Activated CD4-positive, alpha-beta memory T cell treated with anti-CD3 and anti-CD28 coated beads for 36 hours (primary cell): ENCODE measurements around the gene GPR156. TPM values are rescaled to one million over a fixed set of nuclear protein-coding genes. Genes with fewer than 3 reads are reported as not detected.
"Not testable (repeated sequence)": the region's sequence is repeated elsewhere in the genome, so short reads cannot be mapped to it uniquely, and the experiment has no call there.

ENCODE experiments used
- CTCF ChIA-PET: fragments of 350-600 bp; sonication (Branson Sonifier 250); formaldehyde crosslinking; loops from one replicate; lab custom pipeline; 2021; ENCODE audit warnings: antibody characterized with exemption, inconsistent platforms; lab: Charles Lee
- POLR2A ChIA-PET: fragments of 350-600 bp; sonication (Branson Sonifier 250); formaldehyde crosslinking; loops from one replicate; lab custom pipeline; 2021; ENCODE audit warnings: antibody characterized with exemption; lab: Charles Lee
- DNase-seq: peaks from one replicate; pipeline ENCODE4 v3.0.0-alpha.2; 2020
- H3K27ac Mint-ChIP-seq: one replicate; pipeline ENCODE4 v1.8.0; 2021; ENCODE audit warnings: mixed read lengths
- H3K27me3 Mint-ChIP-seq: one replicate; pipeline ENCODE4 v1.8.0; 2021; ENCODE audit warnings: mixed read lengths
- H3K36me3 Mint-ChIP-seq: one replicate; pipeline ENCODE4 v1.8.0; 2021; ENCODE audit warnings: mixed read lengths
- H3K4me1 Mint-ChIP-seq: one replicate; pipeline ENCODE4 v1.8.0; 2021; ENCODE audit warnings: low read depth, mixed read lengths
- H3K4me3 Mint-ChIP-seq: one replicate; pipeline ENCODE4 v1.8.0; 2021; ENCODE audit warnings: mild to moderate bottlenecking, mixed read lengths
- H3K9me3 Mint-ChIP-seq: one replicate; pipeline ENCODE4 v1.8.0; 2021; ENCODE audit warnings: mixed read lengths
- intact Hi-C: fragments of 100-400 bp; cut with micrococcal nuclease; formaldehyde crosslinking; loops from one replicate; pipeline ENCODE4 v1.15.1; 2023
- total RNA-seq, 2 experiments: library from RNA; stranded (reverse); gene quantifications; one replicate each; pipeline ENCODE4 v1.2.3, GENCODE V29; 2021

Gene GPR156
- total RNA-seq, 2 experiments from 2014 or later, result not detected

GRCh38 chr3:120299403-120299802 is 14.4 kb upstream of the GPR156 start:
- intact Hi-C loops, result no loop called here
- no peaks in the 10 kb centered on the region for H3K4me1 Mint-ChIP-seq
- H3K4me3 Mint-ChIP-seq, result no peak overlapping the region
- H3K36me3 Mint-ChIP-seq, result peaks cover under 1% of the 10 kb centered on the region
- CTCF ChIA-PET, result no interaction called here
- no peak for DNase-seq
- POLR2A ChIA-PET, result no interaction called here
- H3K27me3 Mint-ChIP-seq, result peaks cover 3% of the 10 kb centered on the region
- no peak overlapping the region for H3K27ac Mint-ChIP-seq
- peaks cover 2% of the 10 kb centered on the region for H3K9me3 Mint-ChIP-seq

GRCh38 chr3:120298996-120299395 is 14.0 kb upstream of the GPR156 start:
- H3K4me1 Mint-ChIP-seq, result no peaks in the 10 kb centered on the region
- no peaks in the 10 kb centered on the region for H3K36me3 Mint-ChIP-seq
- H3K4me3 Mint-ChIP-seq, result no peak overlapping the region
- H3K9me3 Mint-ChIP-seq, result peaks cover 4% of the 10 kb centered on the region
- H3K27me3 Mint-ChIP-seq, result peaks cover 3% of the 10 kb centered on the region
- no peak for DNase-seq
- POLR2A ChIA-PET, result no interaction called here
- CTCF ChIA-PET, result no interaction called here
- intact Hi-C loops, result no loop called here
- no peak overlapping the region for H3K27ac Mint-ChIP-seq

GRCh38 chr3:120291552-120291951 is 6.5 kb upstream of the GPR156 start:
- H3K4me1 Mint-ChIP-seq, H3K36me3 Mint-ChIP-seq, H3K4me3 Mint-ChIP-seq, DNase-seq, intact Hi-C loops, H3K27ac Mint-ChIP-seq, POLR2A ChIA-PET: not testable (repeated sequence)
- Mint-ChIP-seq H3K9me3 (peaks cover 20% of the 10 kb centered on the region), H3K27me3 (peaks cover 17% of the 10 kb centered on the region)
- CTCF ChIA-PET, result interaction anchor here (0.6 kb wide), 1 partner anchor 373 kb away, joined by 3 read pairs; no protein-coding TSS in a partner anchor

GRCh38 chr3:120289636-120290035 is 4.6 kb upstream of the GPR156 start:
- CTCF ChIA-PET, result no interaction called here
- Mint-ChIP-seq H3K9me3 (peaks cover 20% of the 10 kb centered on the region), H3K4me1 (peaks cover 2% of the 10 kb centered on the region), H3K36me3 (peaks cover 5% of the 10 kb centered on the region), H3K27ac (no peak overlapping the region), H3K4me3 (no peak overlapping the region), H3K27me3 (peaks cover 28% of the 10 kb centered on the region)
- POLR2A ChIA-PET, result no interaction called here
- no peak for DNase-seq
- intact Hi-C loops, result no loop called here

- POLR2A ChIA-PET, result no interaction called here
- DNase-seq, result no peak
- Mint-ChIP-seq H3K27ac (no peak overlapping the region), H3K4me3 (no peak overlapping the region), H3K9me3 (no peaks in the 10 kb centered on the region), H3K27me3 (peaks cover 41% of the 10 kb centered on the region), H3K4me1 (peaks cover 3% of the 10 kb centered on the region), H3K36me3 (peaks cover 2% of the 10 kb centered on the region)
- CTCF ChIA-PET, result no interaction called here
- intact Hi-C loops, result no loop called here
Observed at GRCh38 chr3:120286465-120286864, 1.4 kb upstream of the GPR156 start.

GRCh38 chr3:120285508-120285841 is 453 bp upstream of the GPR156 start:
- Mint-ChIP-seq H3K4me3 (no peak overlapping the region), H3K27ac (no peak overlapping the region), H3K36me3 (no peaks in the 10 kb centered on the region), H3K4me1 (peaks cover 3% of the 10 kb centered on the region), H3K9me3 (no peaks in the 10 kb centered on the region), H3K27me3 (peaks cover 41% of the 10 kb centered on the region)
- intact Hi-C loops, result no loop called here
- ChIA-PET CTCF (interaction anchor here (1.0 kb wide), 1 partner anchor 132 kb away, joined by 5 read pairs; no protein-coding TSS in a partner anchor), POLR2A (no interaction called here)
- DNase-seq, result no peak

GRCh38 chr3:120281261-120281660 is 3.8 kb downstream of the GPR156 start:
- peaks cover 40% of the 10 kb centered on the region for H3K27me3 Mint-ChIP-seq
- intact Hi-C loops, result no loop called here
- peaks cover 3% of the 10 kb centered on the region for H3K4me1 Mint-ChIP-seq
- CTCF ChIA-PET, result no interaction called here
- H3K9me3 Mint-ChIP-seq, result no peaks in the 10 kb centered on the region
- H3K36me3 Mint-ChIP-seq, result no peaks in the 10 kb centered on the region
- H3K4me3 Mint-ChIP-seq, result no peak overlapping the region
- POLR2A ChIA-PET, result no interaction called here
- H3K27ac Mint-ChIP-seq, result no peak overlapping the region
- no peak for DNase-seq

GRCh38 chr3:120280566-120280965 is 4.5 kb downstream of the GPR156 start:
- H3K36me3 Mint-ChIP-seq, result no peaks in the 10 kb centered on the region
- H3K27me3 Mint-ChIP-seq, result peaks cover 36% of the 10 kb centered on the region
- CTCF ChIA-PET, result no interaction called here
- peaks cover 3% of the 10 kb centered on the region for H3K4me1 Mint-ChIP-seq
- no peak for DNase-seq
- no peak overlapping the region for H3K27ac Mint-ChIP-seq
- POLR2A ChIA-PET, result no interaction called here
- intact Hi-C loops, result no loop called here
- H3K4me3 Mint-ChIP-seq, result no peak overlapping the region
- no peaks in the 10 kb centered on the region for H3K9me3 Mint-ChIP-seq

GRCh38 chr3:120280026-120280425 is 5.0 kb downstream of the GPR156 start:
- H3K4me1 Mint-ChIP-seq, result peaks cover 3% of the 10 kb centered on the region
- peaks cover 34% of the 10 kb centered on the region for H3K27me3 Mint-ChIP-seq
- no peaks in the 10 kb centered on the region for H3K36me3 Mint-ChIP-seq
- CTCF ChIA-PET, result no interaction called here
- no peaks in the 10 kb centered on the region for H3K9me3 Mint-ChIP-seq
- intact Hi-C loops, result no loop called here
- POLR2A ChIA-PET, result no interaction called here
- no peak overlapping the region for H3K27ac Mint-ChIP-seq
- no peak for DNase-seq
- H3K4me3 Mint-ChIP-seq, result no peak overlapping the region

- intact Hi-C loops, result no loop called here
- H3K27ac Mint-ChIP-seq, result no peak overlapping the region
- DNase-seq, result no peak
- ChIA-PET CTCF (no interaction called here), POLR2A (no interaction called here)
- H3K9me3 Mint-ChIP-seq, result no peaks in the 10 kb centered on the region
- H3K27me3 Mint-ChIP-seq, result peaks cover 17% of the 10 kb centered on the region
- H3K36me3 Mint-ChIP-seq, result no peaks in the 10 kb centered on the region
- H3K4me1 Mint-ChIP-seq, result no peaks in the 10 kb centered on the region
- no peak overlapping the region for H3K4me3 Mint-ChIP-seq
Observed at GRCh38 chr3:120276767-120277166, 8.3 kb downstream of the GPR156 start.

GRCh38 chr3:120275618-120276017 is 9.4 kb downstream of the GPR156 start:
- no peak overlapping the region for H3K4me3 Mint-ChIP-seq
- intact Hi-C loops, result no loop called here
- H3K27ac Mint-ChIP-seq, result no peak overlapping the region
- POLR2A ChIA-PET, result no interaction called here
- H3K9me3 Mint-ChIP-seq, result no peaks in the 10 kb centered on the region
- CTCF ChIA-PET, result no interaction called here
- no peak for DNase-seq
- no peaks in the 10 kb centered on the region for H3K36me3 Mint-ChIP-seq
- peaks cover 12% of the 10 kb centered on the region for H3K27me3 Mint-ChIP-seq
- H3K4me1 Mint-ChIP-seq, result no peaks in the 10 kb centered on the region

- no peak overlapping the region for H3K4me3 Mint-ChIP-seq
- no peaks in the 10 kb centered on the region for H3K4me1 Mint-ChIP-seq
- no peak for DNase-seq
- H3K36me3 Mint-ChIP-seq, result no peaks in the 10 kb centered on the region
- POLR2A ChIA-PET, result no interaction called here
- no peak overlapping the region for H3K27ac Mint-ChIP-seq
- peaks cover 12% of the 10 kb centered on the region for H3K27me3 Mint-ChIP-seq
- H3K9me3 Mint-ChIP-seq, result no peaks in the 10 kb centered on the region
- CTCF ChIA-PET, result interaction anchor here (1.3 kb wide), 1 partner anchor 142 kb away, joined by 3 read pairs; no protein-coding TSS in a partner anchor
- intact Hi-C loops, result no loop called here
Observed at GRCh38 chr3:120274739-120275167, 10.3 kb downstream of the GPR156 start.

- Mint-ChIP-seq H3K4me1 (no peaks in the 10 kb centered on the region), H3K9me3 (no peaks in the 10 kb centered on the region), H3K27me3 (peaks cover 10% of the 10 kb centered on the region), H3K36me3 (no peaks in the 10 kb centered on the region), H3K4me3 (no peak overlapping the region), H3K27ac (no peak overlapping the region)
- ChIA-PET CTCF (interaction anchor here (0.8 to 1.1 kb wide), 2 partner anchors 29 to 145 kb away, joined by 3 to 7 read pairs; no protein-coding TSS in a partner anchor), POLR2A (no interaction called here)
- DNase-seq, result no peak
- intact Hi-C loops, result no loop called here
Observed at GRCh38 chr3:120272286-120272685, 12.7 kb downstream of the GPR156 start.
